Stimulated activated CD8-positive, alpha-beta memory T cell treated with anti-CD3 and anti-CD28 coated beads, Interleukin-12 subunit alpha, Interleukin-12 subunit beta, amount 100 ng/mL, for 24 hours (primary cell): ENCODE results near the gene LIN7B.
"Not testable (repeated sequence)": the region's sequence is repeated elsewhere in the genome, so short reads cannot be mapped to it uniquely, and the experiment has no call there.

ENCODE experiments used
- DNase-seq: peaks from one replicate; pipeline ENCODE4 v3.0.0-alpha.2; 2020; ENCODE audit errors: extremely low read depth

Gene LIN7B

DNA sequence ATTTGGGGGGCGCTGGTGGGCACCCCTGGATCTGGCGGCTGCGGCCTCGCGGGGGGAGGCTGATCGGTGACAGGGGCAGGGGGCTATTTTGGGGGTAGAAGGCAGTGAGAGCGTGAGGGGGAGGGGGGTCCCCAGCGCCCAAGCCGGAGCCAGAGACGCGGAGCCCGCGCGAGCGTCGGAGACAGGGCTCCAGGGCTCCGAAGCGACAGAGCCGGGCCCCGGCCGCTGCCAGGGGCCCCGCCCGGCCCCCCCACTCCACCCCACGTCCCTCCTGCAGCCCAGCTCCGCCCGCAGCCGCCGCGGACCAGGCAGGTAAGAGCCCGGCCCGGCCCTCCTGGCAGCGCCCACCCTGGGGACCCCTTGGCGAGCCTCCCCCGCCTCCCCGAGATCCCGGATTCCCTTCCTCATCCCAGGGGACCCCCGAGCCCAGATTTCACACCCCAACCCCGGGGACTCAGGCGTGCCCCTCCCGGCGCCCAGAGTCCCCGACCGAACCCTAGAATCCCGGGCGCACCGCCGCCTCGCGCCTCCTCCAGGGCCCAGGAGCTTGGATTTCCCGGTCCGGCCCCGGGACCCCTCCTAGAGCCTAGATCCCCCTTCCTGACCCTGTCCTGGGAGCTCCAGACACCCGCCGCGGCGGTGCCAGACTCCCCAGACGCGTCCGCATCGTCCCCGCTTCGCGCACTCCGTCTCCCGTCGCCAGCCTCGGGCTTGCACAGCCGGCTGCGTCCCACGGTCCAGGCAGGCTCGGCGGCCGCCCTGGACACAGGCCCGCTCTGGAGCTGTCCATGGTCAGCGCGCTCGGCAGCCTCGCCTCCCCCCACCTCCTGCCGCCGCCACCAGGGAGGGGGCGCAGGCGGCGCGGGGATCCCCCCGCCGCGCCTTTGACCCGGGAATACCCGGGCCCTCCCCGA is 5.5 kb downstream of the LIN7B start, which contains the start of gene PPFIA3:
Gene PPFIA3, plus strand, starts transcription at position 134 of the 914 bp plus-strand sequence. CDS start 8,330 bp downstream, outside the sequence.
- DNase-seq = no peak

- no peak for DNase-seq
Observed at GRCh38 chr19:49120325-49120683, 6.1 kb downstream of the LIN7B start.

DNA sequence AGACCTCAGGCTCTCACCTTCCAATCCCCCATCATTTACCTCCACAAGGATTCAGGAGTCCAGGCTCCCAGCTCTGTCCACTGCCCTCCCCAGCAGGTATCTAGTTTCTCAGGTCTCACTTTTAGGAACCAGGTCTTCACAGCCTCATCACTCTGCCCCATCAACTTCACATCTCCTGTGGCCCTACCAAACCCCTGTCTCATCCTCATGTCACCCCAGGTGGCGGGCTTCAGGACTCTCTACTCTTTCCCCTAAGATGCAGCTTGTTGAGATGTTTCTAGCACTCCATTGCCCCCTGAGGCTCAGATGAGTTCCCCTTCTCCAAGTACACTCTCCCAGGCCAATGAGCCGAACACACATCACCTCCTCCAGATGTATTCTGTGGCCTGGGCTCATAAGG is 6.7 kb downstream of the LIN7B start:
- no peak for DNase-seq

DNA sequence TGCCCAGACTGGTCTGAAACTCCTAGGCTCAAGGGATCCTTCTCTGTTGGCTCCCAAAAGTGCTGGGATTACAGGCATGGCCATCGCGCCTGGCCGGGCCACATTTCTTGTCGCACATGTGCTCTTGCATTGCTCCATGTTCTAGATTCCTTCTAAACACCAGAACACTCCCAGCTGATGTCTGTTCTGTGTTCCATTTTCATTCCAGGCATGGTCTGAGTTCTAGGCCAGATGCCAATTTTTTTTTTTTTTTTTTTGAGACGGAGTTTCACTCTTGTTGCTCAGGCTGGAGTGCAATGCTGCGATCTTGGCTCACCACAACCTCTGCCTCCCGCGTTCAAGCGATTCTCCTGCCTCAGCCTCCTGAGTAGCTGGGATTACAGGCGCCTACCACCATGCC is 7.7 kb downstream of the LIN7B start:
- DNase-seq = not testable (repeated sequence)

- not testable (repeated sequence) for DNase-seq
Observed at GRCh38 chr19:49123285-49123684, 9.1 kb downstream of the LIN7B start.

GRCh38 chr19:49125025-49125731 is 11.0 kb downstream of the LIN7B start:
- DNase-seq = no peak

DNA sequence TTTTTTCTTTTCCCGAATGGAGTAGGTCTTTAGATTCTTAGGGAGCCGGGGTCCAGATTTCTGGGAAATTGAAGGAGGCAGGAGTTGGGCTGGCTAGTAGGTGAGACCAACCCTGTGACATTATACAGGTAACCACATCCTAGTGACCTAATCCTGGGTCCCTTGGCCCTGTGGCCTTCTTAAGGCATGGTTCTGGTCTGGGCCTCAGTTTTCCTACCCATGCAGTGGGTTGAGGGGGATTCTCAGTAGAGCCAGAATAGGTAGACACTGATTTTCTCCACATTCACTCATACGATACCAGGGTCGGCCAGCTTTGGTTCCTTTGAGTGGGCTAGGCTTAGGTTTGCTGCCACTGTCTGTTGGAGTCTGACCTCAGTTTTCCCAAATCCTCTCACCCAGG is 12.4 kb downstream of the LIN7B start:
- DNase-seq = no peak

DNA sequence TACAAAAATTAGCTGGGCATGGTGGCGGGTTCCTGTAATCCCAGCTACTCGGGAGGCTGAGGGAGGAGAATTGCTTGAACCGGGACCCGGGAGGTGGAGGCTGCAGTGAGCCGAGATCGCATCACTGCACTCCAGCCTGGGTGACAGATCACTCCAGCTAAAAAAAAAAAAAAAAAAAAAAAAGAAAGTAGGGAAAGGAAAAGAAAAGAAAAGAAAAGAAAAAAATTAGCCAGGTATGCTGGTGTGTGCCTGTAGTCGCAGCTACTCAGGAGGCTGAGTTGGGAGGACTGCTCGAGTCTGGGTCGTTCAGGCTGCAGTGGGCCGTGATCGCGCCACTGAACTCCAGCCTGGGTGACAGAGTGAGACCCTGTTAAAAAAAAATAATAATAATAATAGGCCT is 13.1 kb downstream of the LIN7B start:
- not testable (repeated sequence) for DNase-seq

- DNase-seq = peak; percentile 81
Observed at GRCh38 chr19:49127674-49128544, 13.7 kb downstream of the LIN7B start.

GRCh38 chr19:49128545-49129237 is 14.5 kb downstream of the LIN7B start:
- DNase-seq = no peak

DNA sequence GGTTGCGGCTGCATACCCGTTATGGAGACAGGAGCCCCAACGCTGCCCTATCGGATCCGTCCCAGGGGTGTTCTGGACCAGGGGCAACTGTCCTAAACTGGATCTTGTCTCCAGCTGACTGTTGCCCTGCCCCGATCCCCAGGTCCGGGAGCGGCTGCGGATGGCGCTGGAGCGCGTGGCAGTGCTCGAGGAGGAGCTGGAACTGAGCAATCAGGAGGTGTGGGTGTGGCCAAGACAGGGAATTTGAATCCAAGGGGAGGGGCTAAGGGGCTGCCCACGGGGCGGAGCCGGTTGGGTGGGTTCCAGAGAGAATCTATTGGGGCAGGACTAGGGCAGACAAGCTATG is 15.0 kb downstream of the LIN7B start:
- no peak for DNase-seq

GRCh38 chr19:49130325-49130724 is 16.2 kb downstream of the LIN7B start:
- no peak for DNase-seq

DNA sequence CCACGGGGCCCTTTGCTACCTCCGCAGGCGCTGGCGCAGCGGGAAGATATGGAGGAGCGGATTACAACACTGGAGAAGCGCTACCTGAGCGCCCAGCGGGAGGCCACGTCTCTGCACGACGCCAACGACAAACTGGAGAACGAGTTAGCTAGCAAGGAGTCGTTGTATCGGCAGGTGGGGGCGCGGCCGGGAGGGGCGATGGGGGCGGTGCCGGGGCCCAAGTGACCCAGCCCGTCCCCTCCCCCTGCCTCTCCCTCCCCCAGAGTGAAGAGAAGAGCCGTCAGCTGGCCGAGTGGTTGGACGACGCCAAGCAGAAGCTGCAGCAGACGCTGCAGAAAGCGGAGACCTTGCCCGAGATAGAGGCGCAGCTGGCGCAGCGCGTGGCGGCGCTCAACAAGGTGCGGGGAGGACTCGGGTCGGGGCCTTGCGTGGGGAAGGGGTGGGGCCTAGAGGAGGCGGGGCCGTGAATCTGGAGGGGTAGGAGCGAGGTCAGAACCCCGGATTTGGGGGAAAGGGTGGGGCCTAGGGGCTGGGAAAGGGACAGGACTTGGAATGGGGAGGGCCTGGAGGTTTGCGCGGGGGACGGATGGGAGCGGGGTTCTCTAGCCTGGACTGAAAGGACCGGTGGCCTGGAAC is 18.9 kb downstream of the LIN7B start:
- DNase-seq = no peak

- no peak for DNase-seq
Observed at GRCh38 chr19:49133621-49134454, 19.7 kb downstream of the LIN7B start.

GRCh38 chr19:49135686-49136085 is 21.5 kb downstream of the LIN7B start:
- DNase-seq = no peak

DNA sequence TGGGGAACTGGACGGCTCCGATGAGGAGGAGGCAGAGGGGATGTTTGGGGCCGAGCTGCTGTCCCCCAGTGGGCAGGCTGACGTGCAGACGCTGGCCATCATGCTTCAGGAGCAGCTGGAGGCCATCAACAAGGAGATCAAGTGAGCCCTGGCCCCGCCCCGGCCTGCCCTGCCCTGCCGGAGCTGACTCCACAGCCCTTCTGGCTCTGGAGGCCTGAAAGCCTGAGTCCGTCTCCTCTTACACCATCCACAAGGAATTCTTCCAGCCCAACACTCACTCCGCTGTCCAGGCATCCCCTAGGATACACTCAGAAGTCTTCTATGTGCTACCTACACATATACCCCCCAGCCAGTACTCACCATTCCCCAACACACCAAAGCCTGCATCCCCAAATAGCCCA is 22.6 kb downstream of the LIN7B start:
- DNase-seq = no peak

- no peak for DNase-seq
Observed at GRCh38 chr19:49140951-49141350, 26.8 kb downstream of the LIN7B start.

DNA sequence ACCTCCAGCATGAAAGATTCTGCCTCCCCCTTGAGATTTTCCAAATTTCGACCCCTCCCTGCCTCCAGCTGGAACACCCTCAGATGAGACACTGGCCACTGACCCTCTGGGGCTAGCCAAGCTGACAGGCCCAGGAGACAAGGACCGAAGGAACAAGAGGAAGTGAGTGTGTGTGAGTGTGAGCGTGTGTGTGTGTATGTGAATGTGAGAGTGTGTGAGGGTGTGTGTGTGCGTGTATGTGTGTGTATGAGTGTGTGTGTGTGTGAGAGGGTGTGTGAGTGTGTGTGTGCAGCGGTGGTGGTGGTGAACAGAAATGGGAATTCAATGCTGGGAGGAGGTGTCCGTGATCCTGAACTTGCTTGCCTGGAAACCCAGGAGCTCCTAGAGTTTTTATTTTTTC is 27.2 kb downstream of the LIN7B start:
- no peak for DNase-seq

GRCh38 chr19:49142866-49143335 is 28.7 kb downstream of the LIN7B start:
- DNase-seq = peak; percentile 37
